A549 (cell line): ENCODE results near the gene RNU5D-1. TPM values are rescaled to one million over a fixed set of nuclear protein-coding genes. Genes with fewer than 3 reads are reported as not detected.
"Not testable (repeated sequence)": the region's sequence is repeated elsewhere in the genome, so short reads cannot be mapped to it uniquely, and the experiment has no call there.

ENCODE experiments used
- ATAC-seq, 2 experiments: fragments of 200-7000 bp in 1 of 2; fragments of >200 bp in 1 of 2; cut with Nextera tagmentation in 1 of 2; cut with Tn5 transposase in 1 of 2; 3 replicates each; pipeline versions ENCODE4 v1.8.0 to v1.9.1; 2018 to 2020; ENCODE audit warnings: mild to moderate bottlenecking in 1 of 2, moderate library complexity in 1 of 2
- CTCF ChIA-PET: fragments of 300-600 bp; sonication (Branson Sonifier 250); formaldehyde crosslinking; extraction: SDS; loops from one replicate; lab custom pipeline; 2021; ENCODE audit warnings: antibody characterized with exemption, inconsistent platforms; lab: Yijun Ruan, JAX
- POLR2A ChIA-PET: fragments of 350-600 bp; formaldehyde crosslinking; extraction: SDS; loops from one replicate; lab custom pipeline; 2021; ENCODE audit warnings: antibody characterized with exemption, inconsistent platforms; lab: Yijun Ruan, JAX
- DNase-seq, 2 experiments: peaks; one replicate each; pipeline versions ENCODE4 v3.0.0 to v3.0.0-alpha.2; 2011 to 2016; ENCODE audit warnings: low read depth in 1 of 2, low spot score in 1 of 2
- FAIRE-seq: peaks from 2 replicates; lab custom pipeline; 2011; peaks lifted over from hg19 to GRCh38; lab: Jason Lieb, UNC
- H3K27ac ChIP-seq, 2 experiments: fragments of >200 bp; sonication (Bioruptor Twin); formaldehyde crosslinking; 3 replicates each; pipeline ENCODE4 v1.5.1; 2016 to 2017
- H3K4me1 ChIP-seq: fragments of >200 bp; sonication (Bioruptor Twin); formaldehyde crosslinking; 3 replicates; pipeline ENCODE4 v1.6.1; 2016
- H3K4me2 ChIP-seq: fragments of >200 bp; sonication (Bioruptor Twin); formaldehyde crosslinking; 3 replicates; pipeline ENCODE4 v1.6.1; 2016
- H3K4me3 ChIP-seq: fragments of >200 bp; sonication (Bioruptor Twin); formaldehyde crosslinking; 3 replicates; pipeline ENCODE4 v1.5.1; 2016
- H3K9me3 ChIP-seq: fragments of >200 bp; sonication (Bioruptor Twin); formaldehyde crosslinking; 3 replicates; pipeline ENCODE4 v1.6.1; 2016
- CBX2 ChIP-seq: fragments of 200-600 bp; sonication (generic); IDR thresholded peaks from 2 replicates; pipeline ENCODE4 v1.6.1; 2016; ENCODE audit warnings: low read depth, mild to moderate bottlenecking, borderline replicate concordance
- EHF ChIP-seq: fragments of 250-450 bp; sonication (Bioruptor Pico); IDR thresholded peaks from 2 replicates; pipeline ENCODE4 v1.5.0; 2020; ENCODE audit warnings: mild to moderate bottlenecking
- HEYL ChIP-seq: fragments of 250-450 bp; sonication (Bioruptor Pico); IDR thresholded peaks from 2 replicates; pipeline ENCODE4 v1.8.0; 2021; ENCODE audit warnings: mild to moderate bottlenecking, moderate library complexity
- HOXA7 ChIP-seq: fragments of 250-450 bp; sonication (Bioruptor Pico); IDR thresholded peaks from 2 replicates; pipeline ENCODE4 v1.5.0; 2020; ENCODE audit warnings: mild to moderate bottlenecking, moderate library complexity
- JUN ChIP-seq, 2 experiments: fragments of >200 bp; sonication (Bioruptor Twin); formaldehyde crosslinking; IDR thresholded peaks; 2 replicates in 1 of 2; 3 replicates in 1 of 2; pipeline ENCODE4 v1.6.1; 2016 to 2017
- JUNB ChIP-seq: fragments of >200 bp; sonication (Bioruptor Twin); formaldehyde crosslinking; IDR thresholded peaks from 2 replicates; pipeline ENCODE4 v1.6.1; 2016
- MAFK ChIP-seq: fragments of 450-650 bp; IDR thresholded peaks from 2 replicates; pipeline ENCODE4 v1.6.1; 2014; ENCODE audit not compliant: partially characterized antibody
- NPAS2 ChIP-seq: fragments of 250-450 bp; sonication (Bioruptor Pico); IDR thresholded peaks from 2 replicates; pipeline ENCODE4 v1.8.0; 2022; ENCODE audit warnings: mild to moderate bottlenecking, moderate library complexity, borderline replicate concordance
- PHF8 ChIP-seq: fragments of 200-600 bp; sonication (generic); IDR thresholded peaks from 2 replicates; pipeline ENCODE4 v1.6.1; 2016; ENCODE audit warnings: low read depth, mild to moderate bottlenecking, antibody characterized with exemption, moderate library complexity, borderline replicate concordance
- POLR2A ChIP-seq: IDR thresholded peaks from 2 replicates; pipeline ENCODE4 v1.6.1; 2012; ENCODE audit warnings: mild to moderate bottlenecking, low read length
- RAD21 ChIP-seq, 2 experiments: fragments of >200 bp in 1 of 2; sonication (Bioruptor Twin) in 1 of 2; formaldehyde crosslinking in 1 of 2; IDR thresholded peaks in 1 of 2; conservative IDR thresholded peaks in 1 of 2; 2 replicates in 1 of 2; 3 replicates in 1 of 2; pipeline ENCODE4 v1.6.1; 2012 to 2018; ENCODE audit warnings: inconsistent platforms in 1 of 2
- RNF2 ChIP-seq: fragments of 200-600 bp; sonication (generic); IDR thresholded peaks from 2 replicates; pipeline ENCODE4 v1.6.1; 2016; ENCODE audit warnings: low read depth, mild to moderate bottlenecking, antibody characterized with exemption, moderate library complexity, borderline replicate concordance
- SMC3 ChIP-seq: fragments of >200 bp; sonication (Bioruptor Twin); formaldehyde crosslinking; IDR thresholded peaks from 3 replicates; pipeline ENCODE4 v1.6.1; 2018; ENCODE audit warnings: inconsistent platforms
- TFCP2L1 ChIP-seq: fragments of 250-450 bp; sonication (Bioruptor Pico); IDR thresholded peaks from 2 replicates; pipeline ENCODE4 v1.5.0; 2021; ENCODE audit warnings: mild to moderate bottlenecking
- TP53 ChIP-seq: fragments of 250-450 bp; sonication (Bioruptor Pico); IDR thresholded peaks from 2 replicates; pipeline ENCODE4 v1.5.0; 2021; ENCODE audit warnings: mild to moderate bottlenecking, moderate library complexity
- ZNF302 ChIP-seq: fragments of 250-450 bp; sonication (Bioruptor Pico); IDR thresholded peaks from 2 replicates; pipeline ENCODE4 v1.9.0; 2021; ENCODE audit warnings: inconsistent platforms, mild to moderate bottlenecking, moderate library complexity
- WGBS: methylation state at CpG from one replicate; pipeline ENCODE4 v1.1.6; 2017; ENCODE audit errors: missing lambda C conversion rate; 5-methylcytosine and 5-hydroxymethylcytosine counted together
- polyA plus RNA-seq, 4 experiments: library from polyadenylated mRNA; depleted of rRNA in 3 of 4; stranded (reverse); fragments of >200 nt; fragmentation: RNase III in 1 of 4; extraction: RNeasy Plus Mini Kit Qiagen cat#74134 plus additional on column Dnase treatment in 1 of 4; gene quantifications; 2 replicates in 3 of 4; 3 replicates in 1 of 4; pipeline ENCODE4 v1.2.3, GENCODE V29; 2011 to 2017
- TF ChIP-seq, protein P1 (sequence below): fragments of >200 bp; sonication (Bioruptor Twin); formaldehyde crosslinking; IDR thresholded peaks from 3 replicates; pipeline ENCODE4 v1.6.1; 2016
- TF ChIP-seq, protein P2 (sequence below): fragments of 450-650 bp; IDR thresholded peaks from 2 replicates; pipeline ENCODE4 v1.6.1; 2014; ENCODE audit warnings: antibody characterized with exemption
- TF ChIP-seq, protein P3 (sequence below): IDR thresholded peaks from 2 replicates; pipeline ENCODE4 v1.6.1; 2012
- TF ChIP-seq, protein P4 (sequence below): fragments of >200 bp; sonication (Bioruptor Twin); formaldehyde crosslinking; IDR thresholded peaks from 2 replicates; pipeline ENCODE4 v1.6.1; 2016
- TF ChIP-seq, protein P5 (sequence below): fragments of 250-450 bp; sonication (Bioruptor Pico); IDR thresholded peaks from 2 replicates; pipeline ENCODE4 v1.5.0; 2021; ENCODE audit warnings: mild to moderate bottlenecking, moderate library complexity, borderline replicate concordance

Gene RNU5D-1
- polyA plus RNA-seq, 2 of the 4 experiments (the other 2 are of a cell fraction), result not detected

DNA sequence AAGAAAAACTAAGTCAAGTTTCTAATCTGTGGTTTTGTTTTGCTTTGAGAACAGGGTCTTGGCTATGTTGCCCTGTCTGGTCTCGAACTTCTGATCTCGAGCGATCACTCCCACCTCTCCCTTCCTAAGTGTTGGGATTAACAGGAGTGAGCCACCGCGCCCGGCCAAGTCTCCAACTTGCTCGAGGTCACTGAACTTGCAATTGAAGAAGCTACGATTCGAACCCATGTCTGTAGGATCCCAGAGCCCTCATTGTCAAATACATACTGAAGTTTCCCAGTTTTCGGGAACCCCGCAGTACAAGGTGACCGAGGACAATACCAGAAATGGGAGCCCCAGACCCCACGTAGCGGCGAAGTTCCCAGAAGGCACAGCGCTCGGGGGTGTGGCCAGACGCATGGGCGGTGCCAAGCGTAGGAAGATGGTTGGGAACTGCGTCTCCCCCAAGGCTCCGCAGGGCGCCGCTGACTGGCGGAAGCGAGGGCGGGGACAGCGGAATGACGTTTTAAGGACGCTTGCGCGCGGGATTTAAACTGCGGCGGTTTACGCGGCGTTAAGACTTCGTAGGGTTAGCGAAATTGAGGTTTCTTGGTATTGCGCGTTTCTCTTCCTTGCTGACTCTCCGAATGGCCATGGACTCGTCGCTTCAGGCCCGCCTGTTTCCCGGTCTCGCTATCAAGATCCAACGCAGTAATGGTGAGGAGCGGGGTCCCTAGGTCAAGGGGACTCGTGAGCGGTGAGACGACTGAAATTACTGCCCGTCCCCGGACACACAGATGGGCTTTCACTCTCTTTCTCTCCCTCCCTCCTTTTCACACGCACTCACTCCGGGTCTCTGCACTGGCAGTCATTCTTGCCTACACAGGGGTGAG, 8.6 kb upstream of the RNU5D-1 start, which contains the start of gene KIF2C (continued):
- TF ChIP-seq, protein P1, sequence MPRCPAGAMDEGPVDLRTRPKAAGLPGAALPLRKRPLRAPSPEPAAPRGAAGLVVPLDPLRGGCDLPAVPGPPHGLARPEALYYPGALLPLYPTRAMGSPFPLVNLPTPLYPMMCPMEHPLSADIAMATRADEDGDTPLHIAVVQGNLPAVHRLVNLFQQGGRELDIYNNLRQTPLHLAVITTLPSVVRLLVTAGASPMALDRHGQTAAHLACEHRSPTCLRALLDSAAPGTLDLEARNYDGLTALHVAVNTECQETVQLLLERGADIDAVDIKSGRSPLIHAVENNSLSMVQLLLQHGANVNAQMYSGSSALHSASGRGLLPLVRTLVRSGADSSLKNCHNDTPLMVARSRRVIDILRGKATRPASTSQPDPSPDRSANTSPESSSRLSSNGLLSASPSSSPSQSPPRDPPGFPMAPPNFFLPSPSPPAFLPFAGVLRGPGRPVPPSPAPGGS, result peak; percentile 75; the same call in 1 of the 3 replicates
- TF ChIP-seq JUNB (no peak), RNF2 (no peak), TP53 (CRISPR knock-in tag) (no peak), POLR2A (peak; percentile 71), EHF (CRISPR knock-in tag) (no peak), HEYL (CRISPR knock-in tag) (no peak), ZNF302 (CRISPR knock-in tag) (no peak)
- TF ChIP-seq, protein P2, sequence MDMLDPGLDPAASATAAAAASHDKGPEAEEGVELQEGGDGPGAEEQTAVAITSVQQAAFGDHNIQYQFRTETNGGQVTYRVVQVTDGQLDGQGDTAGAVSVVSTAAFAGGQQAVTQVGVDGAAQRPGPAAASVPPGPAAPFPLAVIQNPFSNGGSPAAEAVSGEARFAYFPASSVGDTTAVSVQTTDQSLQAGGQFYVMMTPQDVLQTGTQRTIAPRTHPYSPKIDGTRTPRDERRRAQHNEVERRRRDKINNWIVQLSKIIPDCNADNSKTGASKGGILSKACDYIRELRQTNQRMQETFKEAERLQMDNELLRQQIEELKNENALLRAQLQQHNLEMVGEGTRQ, result no peak

DNA sequence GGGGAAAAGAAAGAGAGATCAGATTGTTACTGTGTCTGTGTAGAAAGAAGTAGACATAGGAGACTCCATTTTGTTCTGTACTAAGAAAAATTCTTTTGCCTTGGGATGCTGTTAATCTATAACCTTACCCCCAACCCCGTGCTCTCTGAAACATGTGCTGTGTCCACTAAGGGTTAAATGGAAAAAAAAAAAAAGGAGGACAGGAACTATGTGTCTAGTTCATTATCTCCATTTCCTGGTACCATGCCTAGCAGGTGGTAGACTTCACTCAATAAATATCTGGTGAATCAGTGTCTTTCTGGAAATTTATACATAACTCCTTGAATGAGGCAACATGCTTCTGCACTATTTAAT, 8.0 kb upstream of the RNU5D-1 start:
- Histone ChIP-seq H3K4me2 (peak overlapping the region; percentile 80), H3K4me3 (peak overlapping the region; percentile 51), H3K27ac (peak overlapping the region; percentile 87 to 90)
- ChIA-PET CTCF (interaction anchor here (2.3 kb wide), 1 partner anchor 8 kb away, joined by 12 read pairs; the partner anchor contains the start of gene RNU5D-1), POLR2A (interaction anchor here (1.0 kb wide), 1 partner anchor 8 kb away, joined by 3 read pairs; the partner anchor contains the start of gene RNU5D-1)
- not testable (repeated sequence) for DNase-seq, H3K4me1 ChIP-seq, FAIRE-seq, ATAC-seq, H3K9me3 ChIP-seq
- WGBS, result 55% methylated on average over 1 of the region's 1 CpG

DNA sequence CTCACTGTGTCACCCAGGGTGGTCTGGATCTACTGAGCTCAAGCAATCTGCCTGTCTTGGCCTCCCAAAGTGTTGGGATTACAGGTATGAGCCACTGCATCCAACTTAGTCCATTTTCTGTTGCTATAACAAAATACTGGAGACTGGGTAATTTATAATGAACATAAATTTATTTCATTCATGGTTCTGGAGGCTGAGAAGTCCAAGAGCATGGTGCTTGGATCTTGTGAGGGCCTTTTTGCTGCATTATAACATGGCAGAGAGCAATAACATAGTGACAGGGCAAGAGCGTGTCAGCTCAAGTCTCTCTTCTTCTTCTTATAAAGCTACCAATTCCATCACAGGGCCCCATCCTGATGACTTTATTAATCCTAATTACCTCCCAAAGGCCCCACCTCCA, 5.0 kb upstream of the RNU5D-1 start:
- H3K4me1 ChIP-seq, result peaks cover 12% of the 10 kb centered on the region; the same call in 2 of the 3 replicates
- CTCF ChIA-PET, result no interaction called here

DNA sequence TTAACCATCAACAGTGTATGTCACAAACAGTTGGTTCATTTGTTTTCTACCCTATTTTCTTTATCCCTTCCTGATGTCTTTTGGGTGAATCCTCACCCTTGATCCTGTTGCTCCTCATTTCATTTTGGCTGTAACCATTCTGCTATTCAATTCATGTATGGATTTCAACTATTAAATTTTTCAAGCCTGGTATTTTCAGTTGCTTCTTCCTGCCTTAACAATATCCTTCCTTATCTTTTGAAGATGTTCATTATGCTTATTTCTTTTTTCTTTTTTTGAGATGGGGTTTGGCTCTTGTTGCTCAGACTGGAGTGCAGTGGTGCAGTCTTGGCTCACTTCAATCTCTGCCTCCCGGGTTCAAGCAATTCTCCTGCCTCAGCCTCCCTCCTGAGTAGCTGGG, 2.8 kb upstream of the RNU5D-1 start:
- Histone ChIP-seq H3K27ac (no peak overlapping the region), H3K4me2 (no peak overlapping the region), H3K9me3 (no peaks in the 10 kb centered on the region), H3K4me3 (no peak overlapping the region), H3K4me1 (peaks cover 14% of the 10 kb centered on the region)
- WGBS, result 81% methylated on average over 1 of the region's 1 CpG
- ChIA-PET POLR2A (interaction anchor here (5.0 kb wide), 1 partner anchor 12 kb away, joined by 137 read pairs; no protein-coding TSS in a partner anchor), CTCF (interaction anchor here (0.5 to 1.3 kb wide), 2 partner anchors 15 to 18 kb away, joined by 3 read pairs; no protein-coding TSS in a partner anchor)
- FAIRE-seq, result no peak
- DNase-seq, result no peak
- TF ChIP-seq, protein P3, sequence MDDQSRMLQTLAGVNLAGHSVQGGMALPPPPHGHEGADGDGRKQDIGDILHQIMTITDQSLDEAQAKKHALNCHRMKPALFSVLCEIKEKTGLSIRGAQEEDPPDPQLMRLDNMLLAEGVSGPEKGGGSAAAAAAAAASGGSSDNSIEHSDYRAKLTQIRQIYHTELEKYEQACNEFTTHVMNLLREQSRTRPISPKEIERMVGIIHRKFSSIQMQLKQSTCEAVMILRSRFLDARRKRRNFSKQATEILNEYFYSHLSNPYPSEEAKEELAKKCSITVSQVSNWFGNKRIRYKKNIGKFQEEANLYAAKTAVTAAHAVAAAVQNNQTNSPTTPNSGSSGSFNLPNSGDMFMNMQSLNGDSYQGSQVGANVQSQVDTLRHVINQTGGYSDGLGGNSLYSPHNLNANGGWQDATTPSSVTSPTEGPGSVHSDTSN, result no peak
- TF ChIP-seq NPAS2 (CRISPR knock-in tag), result no peak
- TF ChIP-seq HOXA7 (CRISPR knock-in tag), result no peak
- TF ChIP-seq, protein P4, sequence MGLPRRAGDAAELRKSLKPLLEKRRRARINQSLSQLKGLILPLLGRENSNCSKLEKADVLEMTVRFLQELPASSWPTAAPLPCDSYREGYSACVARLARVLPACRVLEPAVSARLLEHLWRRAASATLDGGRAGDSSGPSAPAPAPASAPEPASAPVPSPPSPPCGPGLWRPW, result no peak
- TF ChIP-seq JUNB, result no peak
- TF ChIP-seq RAD21 (conservative IDR thresholded peaks at IDR 0.05 in 1 of 2, IDR thresholded peaks at IDR 0.05 in 1 of 2), result no peak
- no peak for TF ChIP-seq MAFK
- no peak for TF ChIP-seq ZNF302 (CRISPR knock-in tag)
- ATAC-seq, result no peak

More for the DNA sequence above, 5.0 kb upstream of the RNU5D-1 start:
- WGBS, result 94% methylated on average over 1 of the region's 1 CpG
- POLR2A ChIA-PET, result interaction anchor here (1.1 kb wide), 1 partner anchor 14 kb away, joined by 4 read pairs; no protein-coding TSS in a partner anchor
- ATAC-seq, result no peak
- TF ChIP-seq PHF8, result no peak
- TF ChIP-seq CBX2, result no peak
- TF ChIP-seq, protein P5, sequence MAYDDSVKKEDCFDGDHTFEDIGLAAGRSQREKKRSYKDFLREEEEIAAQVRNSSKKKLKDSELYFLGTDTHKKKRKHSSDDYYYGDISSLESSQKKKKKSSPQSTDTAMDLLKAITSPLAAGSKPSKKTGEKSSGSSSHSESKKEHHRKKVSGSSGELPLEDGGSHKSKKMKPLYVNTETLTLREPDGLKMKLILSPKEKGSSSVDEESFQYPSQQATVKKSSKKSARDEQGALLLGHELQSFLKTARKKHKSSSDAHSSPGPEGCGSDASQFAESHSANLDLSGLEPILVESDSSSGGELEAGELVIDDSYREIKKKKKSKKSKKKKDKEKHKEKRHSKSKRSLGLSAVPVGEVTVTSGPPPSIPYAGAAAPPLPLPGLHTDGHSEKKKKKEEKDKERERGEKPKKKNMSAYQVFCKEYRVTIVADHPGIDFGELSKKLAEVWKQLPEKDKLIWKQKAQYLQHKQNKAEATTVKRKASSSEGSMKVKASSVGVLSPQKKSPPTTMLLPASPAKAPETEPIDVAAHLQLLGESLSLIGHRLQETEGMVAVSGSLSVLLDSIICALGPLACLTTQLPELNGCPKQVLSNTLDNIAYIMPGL, result no peak
- no peak for TF ChIP-seq SMC3
- TF ChIP-seq TFCP2L1 (CRISPR knock-in tag), result no peak
- no peak for TF ChIP-seq JUN (IDR thresholded peaks at IDR 0.05)
- no peak for FAIRE-seq
- H3K27ac ChIP-seq, result no peak overlapping the region
- no peak overlapping the region for H3K4me2 ChIP-seq
- DNase-seq, result no peak
- no peak overlapping the region for H3K4me3 ChIP-seq
- no peaks in the 10 kb centered on the region for H3K9me3 ChIP-seq
